Measurements from ENCODE around the gene COTL1.

COTL1 gene

GRCh38 chr16:84546669-84547545 lies 71.0 kb downstream of the COTL1 start:
- no peak for DNase-seq

GRCh38 chr16:84545114-84545737 lies 72.7 kb downstream of the COTL1 start:
- DNase-seq: peak; percentile 41

GRCh38 chr16:84544031-84544773 lies 73.7 kb downstream of the COTL1 start:
- peak; percentile 55 for DNase-seq

GRCh38 chr16:84543253-84543652 lies 74.6 kb downstream of the COTL1 start:
- DNase-seq: no peak

- DNase-seq: no peak
These were observed 75.7 kb downstream of the COTL1 start for GRCh38 chr16:84541999-84542817.

- no peak for DNase-seq
These were observed 77.7 kb downstream of the COTL1 start for GRCh38 chr16:84540194-84540593.

- no peak for DNase-seq
These were observed 79.5 kb downstream of the COTL1 start for GRCh38 chr16:84538222-84538840.

- DNase-seq: no peak
These were observed 80.3 kb downstream of the COTL1 start for GRCh38 chr16:84537491-84538151.

GRCh38 chr16:84535851-84536250 lies 82.0 kb downstream of the COTL1 start:
- no peak for DNase-seq

GRCh38 chr16:84535408-84535807 lies 82.5 kb downstream of the COTL1 start:
- DNase-seq: no peak

- no peak for DNase-seq
These were observed 83.1 kb downstream of the COTL1 start for GRCh38 chr16:84534815-84535214.

GRCh38 chr16:84532855-84533486 lies 84.9 kb downstream of the COTL1 start:
- DNase-seq: no peak

GRCh38 chr16:84532291-84532724 lies 85.6 kb downstream of the COTL1 start:
- DNase-seq: no peak

GRCh38 chr16:84531671-84532111 lies 86.2 kb downstream of the COTL1 start:
- no peak for DNase-seq

GRCh38 chr16:84530590-84530989 lies 87.3 kb downstream of the COTL1 start:
- no peak for DNase-seq

GRCh38 chr16:84529607-84530006 lies 88.3 kb downstream of the COTL1 start:
- DNase-seq: no peak

GRCh38 chr16:84528322-84528721 lies 89.6 kb downstream of the COTL1 start:
- DNase-seq: no peak

- no peak for DNase-seq
These were observed 90.2 kb downstream of the COTL1 start for GRCh38 chr16:84527532-84528269.

GRCh38 chr16:84526794-84527531 lies 90.9 kb downstream of the COTL1 start:
- no peak for DNase-seq

Data from NCI-H1092 (cell line).